Liver (tissue), 9 donors: Measurements from ENCODE around the gene CASP10. TPM values are rescaled to one million over a fixed set of nuclear protein-coding genes. Genes with fewer than 3 reads are reported as not detected.

Experiments
- DNase-seq: peaks from one replicate; pipeline ENCODE4 v3.0.0-alpha.2; 2017; ENCODE audit warnings: low spot score
- H3K27ac ChIP-seq, 2 donors: one replicate each; pipeline ENCODE4 v1.7.0; 2013; ENCODE audit warnings: inconsistent platforms in 2 of 2, low read length in 2 of 2, control low read depth in 1 of 2, low read depth in 1 of 2, mild to moderate bottlenecking in 1 of 2
- H3K27me3 ChIP-seq, 4 donors: one replicate each; pipeline versions ENCODE4 v1.6.1 to v1.7.0; 2013; ENCODE audit warnings: low read length in 3 of 4, inconsistent platforms in 1 of 4, mild to moderate bottlenecking in 1 of 4, moderate library complexity in 1 of 4; ENCODE audit not compliant: control insufficient read depth in 4 of 4, insufficient read depth in 4 of 4
- H3K36me3 ChIP-seq, 4 donors: one replicate each; pipeline versions ENCODE4 v1.6.1 to v1.7.0; 2013; ENCODE audit warnings: low read length in 3 of 4, mild to moderate bottlenecking in 3 of 4, low read depth in 1 of 4, moderate library complexity in 1 of 4; ENCODE audit not compliant: control insufficient read depth in 4 of 4, insufficient read depth in 3 of 4
- H3K4me1 ChIP-seq, 4 donors: one replicate each; pipeline versions ENCODE4 v1.6.1 to v1.7.0; 2013; ENCODE audit warnings: low read length in 3 of 4, mild to moderate bottlenecking in 3 of 4, moderate library complexity in 1 of 4; ENCODE audit not compliant: control insufficient read depth in 4 of 4, insufficient read depth in 4 of 4
- H3K4me3 ChIP-seq, 3 donors: one replicate each; pipeline versions ENCODE4 v1.6.1 to v1.7.0; 2013; ENCODE audit warnings: low read length in 3 of 3, control low read depth in 1 of 3, low read depth in 1 of 3, mild to moderate bottlenecking in 1 of 3
- H3K9ac ChIP-seq, 2 donors: one replicate each; pipeline ENCODE4 v1.7.0; 2013; ENCODE audit warnings: low read length in 2 of 2, mild to moderate bottlenecking in 2 of 2, moderate library complexity in 2 of 2, control low read depth in 1 of 2, low read depth in 1 of 2
- H3K9me3 ChIP-seq, 4 donors: one replicate each; pipeline versions ENCODE4 v1.6.1 to v1.7.0; 2013; ENCODE audit warnings: low read length in 3 of 4; ENCODE audit not compliant: control insufficient read depth in 4 of 4
- EGR1 ChIP-seq, 2 donors: IDR thresholded peaks; 2 replicates each; pipeline ENCODE4 v1.6.1; 2016 to 2018; ENCODE audit warnings: antibody characterized with exemption in 2 of 2, low read depth in 2 of 2
- FOXA1 ChIP-seq: IDR thresholded peaks from 2 replicates; pipeline ENCODE4 v1.6.1; 2016; ENCODE audit warnings: antibody characterized with exemption
- FOXA2 ChIP-seq: IDR thresholded peaks from 2 replicates; pipeline ENCODE4 v1.6.1; 2016; ENCODE audit warnings: antibody characterized with exemption
- HNF4A ChIP-seq, 2 donors: conservative IDR thresholded peaks; 2 replicates each; pipeline ENCODE4 v1.6.1; 2016; ENCODE audit warnings: antibody characterized with exemption in 2 of 2, mild to moderate bottlenecking in 2 of 2
- HNF4G ChIP-seq: IDR thresholded peaks from 2 replicates; pipeline ENCODE4 v1.6.1; 2016; ENCODE audit warnings: antibody characterized with exemption
- NR2F2 ChIP-seq: IDR thresholded peaks from 2 replicates; pipeline ENCODE4 v1.6.1; 2016; ENCODE audit warnings: antibody characterized with exemption
- RAD21 ChIP-seq, 2 donors: IDR thresholded peaks; 2 replicates each; pipeline ENCODE4 v1.6.1; 2016; ENCODE audit warnings: antibody characterized with exemption in 2 of 2, mild to moderate bottlenecking in 2 of 2
- RXRA ChIP-seq, 2 donors: IDR thresholded peaks; 2 replicates each; pipeline ENCODE4 v1.6.1; 2017 to 2018; ENCODE audit warnings: antibody characterized with exemption in 2 of 2, mild to moderate bottlenecking in 1 of 2
- SP1 ChIP-seq: IDR thresholded peaks from 2 replicates; pipeline ENCODE4 v1.6.1; 2018; ENCODE audit warnings: antibody characterized with exemption, mild to moderate bottlenecking
- TAF1 ChIP-seq: conservative IDR thresholded peaks from 2 replicates; pipeline ENCODE4 v1.6.1; 2016; ENCODE audit warnings: antibody characterized with exemption, mild to moderate bottlenecking
- YY1 ChIP-seq: IDR thresholded peaks from 2 replicates; pipeline ENCODE4 v1.6.1; 2016; ENCODE audit warnings: antibody characterized with exemption, mild to moderate bottlenecking
- WGBS: extraction: QIAGEN DNeasy Blood & Tissue Kit; methylation state at CpG from one replicate; pipeline ENCODE4 v1.1.7; 2013; 5-methylcytosine and 5-hydroxymethylcytosine counted together
- polyA plus RNA-seq, 2 donors: library from polyadenylated mRNA; stranded (reverse) in 1 of 2; unstranded in 1 of 2; fragments of 200-250 nt in 1 of 2; fragments of >200 nt in 1 of 2; fragmentation: Nextera tagmentation in 1 of 2; extraction: Ambion mirVana in 1 of 2; gene quantifications; one replicate each; pipeline versions ENCODE4 v1.2.1 to v1.2.3, GENCODE V29; 2013 to 2015
- total RNA-seq, 2 donors: library from RNA; depleted of rRNA; stranded (reverse); fragments of >200 nt; gene quantifications; one replicate each; pipeline ENCODE4 v1.2.3, GENCODE V29; 2014
- TF ChIP-seq, protein P1 (sequence below): IDR thresholded peaks from 2 replicates; pipeline ENCODE4 v1.6.1; 2016; ENCODE audit warnings: antibody characterized with exemption, mild to moderate bottlenecking
- TF ChIP-seq, protein P2 (sequence below): IDR thresholded peaks from 2 replicates; pipeline ENCODE4 v1.6.1; 2016; ENCODE audit warnings: antibody characterized with exemption
- donor health status: healthy.
- donor health status: healthy.
- donor health status: healthy.
- donor health status: healthy.
- donor health status: healthy.

Gene CASP10
- total and polyA plus RNA-seq, 4 donors, result 2.2 to 13.6 (median 5.6) TPM

DNA sequence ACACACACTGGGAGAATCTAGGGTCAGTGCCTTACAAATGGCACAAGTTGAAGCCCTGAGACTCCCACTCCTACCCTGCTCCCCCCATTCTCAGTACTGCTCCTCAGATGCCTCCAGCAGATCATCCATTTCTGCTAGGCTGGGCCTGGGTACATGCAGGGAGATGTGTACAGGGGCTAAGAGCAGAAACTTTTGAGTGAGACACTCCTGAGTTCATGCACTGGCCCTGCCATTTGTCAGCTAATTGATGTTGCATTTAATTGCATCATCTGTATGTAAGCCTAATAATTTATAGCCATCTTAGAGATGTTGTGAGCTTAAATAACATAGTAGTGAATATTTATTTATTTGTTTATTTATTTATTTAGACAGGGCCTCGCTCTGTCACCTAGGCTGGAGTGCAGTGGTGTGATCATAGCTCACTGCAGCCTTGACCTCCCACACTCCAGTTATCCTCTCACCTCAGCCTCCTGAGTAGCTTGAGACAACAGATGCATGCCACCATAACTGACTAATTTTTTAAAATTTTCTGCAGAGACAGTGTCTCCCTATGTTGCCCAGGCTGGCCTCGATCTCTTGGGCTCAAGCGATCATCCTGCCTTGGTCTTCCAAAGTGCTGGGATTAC, 72.6 kb downstream of the CASP10 start (continued):
- TF ChIP-seq, protein P1, sequence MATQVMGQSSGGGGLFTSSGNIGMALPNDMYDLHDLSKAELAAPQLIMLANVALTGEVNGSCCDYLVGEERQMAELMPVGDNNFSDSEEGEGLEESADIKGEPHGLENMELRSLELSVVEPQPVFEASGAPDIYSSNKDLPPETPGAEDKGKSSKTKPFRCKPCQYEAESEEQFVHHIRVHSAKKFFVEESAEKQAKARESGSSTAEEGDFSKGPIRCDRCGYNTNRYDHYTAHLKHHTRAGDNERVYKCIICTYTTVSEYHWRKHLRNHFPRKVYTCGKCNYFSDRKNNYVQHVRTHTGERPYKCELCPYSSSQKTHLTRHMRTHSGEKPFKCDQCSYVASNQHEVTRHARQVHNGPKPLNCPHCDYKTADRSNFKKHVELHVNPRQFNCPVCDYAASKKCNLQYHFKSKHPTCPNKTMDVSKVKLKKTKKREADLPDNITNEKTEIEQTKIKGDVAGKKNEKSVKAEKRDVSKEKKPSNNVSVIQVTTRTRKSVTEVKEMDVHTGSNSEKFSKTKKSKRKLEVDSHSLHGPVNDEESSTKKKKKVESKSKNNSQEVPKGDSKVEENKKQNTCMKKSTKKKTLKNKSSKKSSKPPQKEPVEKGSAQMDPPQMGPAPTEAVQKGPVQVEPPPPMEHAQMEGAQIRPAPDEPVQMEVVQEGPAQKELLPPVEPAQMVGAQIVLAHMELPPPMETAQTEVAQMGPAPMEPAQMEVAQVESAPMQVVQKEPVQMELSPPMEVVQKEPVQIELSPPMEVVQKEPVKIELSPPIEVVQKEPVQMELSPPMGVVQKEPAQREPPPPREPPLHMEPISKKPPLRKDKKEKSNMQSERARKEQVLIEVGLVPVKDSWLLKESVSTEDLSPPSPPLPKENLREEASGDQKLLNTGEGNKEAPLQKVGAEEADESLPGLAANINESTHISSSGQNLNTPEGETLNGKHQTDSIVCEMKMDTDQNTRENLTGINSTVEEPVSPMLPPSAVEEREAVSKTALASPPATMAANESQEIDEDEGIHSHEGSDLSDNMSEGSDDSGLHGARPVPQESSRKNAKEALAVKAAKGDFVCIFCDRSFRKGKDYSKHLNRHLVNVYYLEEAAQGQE, result no peak
- TF ChIP-seq YY1, result no peak
- TF ChIP-seq, protein P2, sequence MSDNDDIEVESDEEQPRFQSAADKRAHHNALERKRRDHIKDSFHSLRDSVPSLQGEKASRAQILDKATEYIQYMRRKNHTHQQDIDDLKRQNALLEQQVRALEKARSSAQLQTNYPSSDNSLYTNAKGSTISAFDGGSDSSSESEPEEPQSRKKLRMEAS, result no peak
- no peak for TF ChIP-seq FOXA1
- TF ChIP-seq HNF4G, result no peak
- no peak for TF ChIP-seq FOXA2
- no peak for TF ChIP-seq EGR1 (IDR thresholded peaks at IDR 0.05; ENCODE audit: low read depth in 2 of 2)
- TF ChIP-seq RXRA (IDR thresholded peaks at IDR 0.05), result no peak
- TF ChIP-seq HNF4A (conservative IDR thresholded peaks at IDR 0.05), result no peak
- no peak for TF ChIP-seq NR2F2
- TF ChIP-seq RAD21 (IDR thresholded peaks at IDR 0.05), result no peak

DNA sequence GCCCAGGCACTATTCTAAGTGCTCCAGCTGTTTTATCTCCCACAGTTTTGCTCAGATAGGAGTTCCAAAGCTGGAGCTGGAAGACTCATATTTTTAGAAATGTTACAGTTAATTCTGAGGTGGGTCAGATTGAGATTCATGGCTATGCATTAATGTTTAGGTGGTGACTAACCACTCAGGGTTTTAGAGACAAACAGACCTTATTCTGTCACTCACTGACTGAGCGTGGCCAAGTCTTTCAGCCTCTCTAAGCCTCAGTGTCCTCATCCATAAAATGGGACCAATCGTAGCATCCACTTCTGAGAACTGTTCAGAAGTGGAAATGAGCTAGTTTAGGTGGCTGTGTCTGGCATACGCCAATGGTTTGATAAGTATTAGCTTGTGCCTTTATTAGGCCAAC, 73.1 kb downstream of the CASP10 start:
- Histone ChIP-seq H3K9me3 (no peaks in the 10 kb centered on the region), H3K36me3 (no peaks in the 10 kb centered on the region), H3K27ac (no peak overlapping the region), H3K9ac (no peak overlapping the region), H3K27me3 (no peaks in the 10 kb centered on the region), H3K4me3 (no peak overlapping the region), H3K4me1 (peaks cover 0 to 4% (median 1%) of the 10 kb centered on the region in 4 donors)
- TF ChIP-seq TAF1 (no peak), HNF4A (conservative IDR thresholded peaks at IDR 0.05) (no peak), RXRA (IDR thresholded peaks at IDR 0.05) (no peak), YY1 (no peak)
- no peak for DNase-seq
- WGBS, result 98% methylated on average over 3 of the region's 3 CpGs

DNA sequence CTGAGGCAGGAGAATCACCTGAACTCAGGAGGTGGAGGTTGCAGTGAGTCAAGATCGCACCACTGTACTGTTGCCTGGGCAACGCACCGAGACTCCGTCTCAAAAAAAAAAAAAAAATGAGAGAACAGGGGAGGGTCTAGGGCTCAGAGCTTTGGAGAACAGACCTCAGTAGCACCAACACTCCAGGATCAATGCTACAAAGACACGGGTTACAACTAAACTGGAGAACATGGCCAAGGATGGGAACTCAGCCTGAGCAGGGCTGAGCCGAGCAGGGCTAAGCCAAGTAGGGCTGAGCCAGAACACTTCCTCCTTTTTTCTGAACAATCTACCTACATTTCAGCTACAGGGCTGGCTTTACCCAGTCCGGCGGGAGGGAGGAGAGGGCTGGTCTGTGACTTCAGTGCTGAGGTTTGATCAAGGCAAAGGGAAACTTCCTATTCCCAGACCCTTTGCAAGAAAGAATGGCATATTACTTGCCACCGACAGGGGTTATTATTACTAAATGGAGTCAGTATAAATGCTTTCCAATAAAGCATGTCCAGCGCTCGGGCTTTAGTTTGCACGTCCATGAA, 74.5 kb downstream of the CASP10 start:
- no peaks in the 10 kb centered on the region for H3K27me3 ChIP-seq
- H3K36me3 ChIP-seq, result no peaks in the 10 kb centered on the region
- peaks cover 0 to 4% (median 1%) of the 10 kb centered on the region in 4 donors for H3K4me1 ChIP-seq
- DNase-seq, result no peak
- H3K9ac ChIP-seq, result no peak overlapping the region
- 59% methylated on average over 12 of the region's 12 CpGs for WGBS
- peak overlapping the region in 1 of 3 donors; percentile 35 for H3K4me3 ChIP-seq
- H3K27ac ChIP-seq, result peak overlapping the region; percentile 67 to 75
- no peaks in the 10 kb centered on the region for H3K9me3 ChIP-seq
- no peak for TF ChIP-seq HNF4A (conservative IDR thresholded peaks at IDR 0.05)
- no peak for TF ChIP-seq FOXA1
- TF ChIP-seq SP1, result no peak
- TF ChIP-seq, protein P1, result no peak
